ENCODE data around the gene KIF3C.

DNA sequence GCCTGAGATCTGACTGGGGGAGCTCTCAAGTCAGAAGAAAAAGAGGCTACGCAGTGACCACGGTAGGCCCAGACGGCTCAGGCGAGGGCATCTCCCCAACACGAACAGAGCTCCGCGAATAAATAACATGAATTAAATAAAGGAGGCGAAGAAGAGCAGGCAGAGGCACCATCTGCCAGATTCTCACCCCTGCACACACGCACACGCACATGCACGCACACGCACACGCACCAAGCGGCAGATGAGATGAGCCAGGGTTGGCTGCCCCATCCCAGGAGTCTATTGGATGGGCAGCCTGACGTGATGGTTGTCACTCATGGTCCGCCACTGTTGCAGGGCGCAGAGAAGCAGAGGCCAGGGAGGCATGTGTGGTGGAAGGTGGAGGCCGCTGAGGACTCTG lies 53.6 kb downstream of the KIF3C start:
- TF ChIP-seq, protein P1, sequence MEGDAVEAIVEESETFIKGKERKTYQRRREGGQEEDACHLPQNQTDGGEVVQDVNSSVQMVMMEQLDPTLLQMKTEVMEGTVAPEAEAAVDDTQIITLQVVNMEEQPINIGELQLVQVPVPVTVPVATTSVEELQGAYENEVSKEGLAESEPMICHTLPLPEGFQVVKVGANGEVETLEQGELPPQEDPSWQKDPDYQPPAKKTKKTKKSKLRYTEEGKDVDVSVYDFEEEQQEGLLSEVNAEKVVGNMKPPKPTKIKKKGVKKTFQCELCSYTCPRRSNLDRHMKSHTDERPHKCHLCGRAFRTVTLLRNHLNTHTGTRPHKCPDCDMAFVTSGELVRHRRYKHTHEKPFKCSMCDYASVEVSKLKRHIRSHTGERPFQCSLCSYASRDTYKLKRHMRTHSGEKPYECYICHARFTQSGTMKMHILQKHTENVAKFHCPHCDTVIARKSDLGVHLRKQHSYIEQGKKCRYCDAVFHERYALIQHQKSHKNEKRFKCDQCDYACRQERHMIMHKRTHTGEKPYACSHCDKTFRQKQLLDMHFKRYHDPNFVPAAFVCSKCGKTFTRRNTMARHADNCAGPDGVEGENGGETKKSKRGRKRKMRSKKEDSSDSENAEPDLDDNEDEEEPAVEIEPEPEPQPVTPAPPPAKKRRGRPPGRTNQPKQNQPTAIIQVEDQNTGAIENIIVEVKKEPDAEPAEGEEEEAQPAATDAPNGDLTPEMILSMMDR (IDR thresholded peaks at IDR 0.05), result no peak
- no peak for TF ChIP-seq ZFX (IDR thresholded peaks at IDR 0.05; ENCODE audit: borderline replicate concordance)

Data from 22Rv1 (cell line).